DMS153 (cell line): ENCODE results near the gene GAST.

Experiments
- DNase-seq: peaks from one replicate; lab custom pipeline; 2025; lab: John Stamatoyannopoulos, UW

The GAST gene

DNA sequence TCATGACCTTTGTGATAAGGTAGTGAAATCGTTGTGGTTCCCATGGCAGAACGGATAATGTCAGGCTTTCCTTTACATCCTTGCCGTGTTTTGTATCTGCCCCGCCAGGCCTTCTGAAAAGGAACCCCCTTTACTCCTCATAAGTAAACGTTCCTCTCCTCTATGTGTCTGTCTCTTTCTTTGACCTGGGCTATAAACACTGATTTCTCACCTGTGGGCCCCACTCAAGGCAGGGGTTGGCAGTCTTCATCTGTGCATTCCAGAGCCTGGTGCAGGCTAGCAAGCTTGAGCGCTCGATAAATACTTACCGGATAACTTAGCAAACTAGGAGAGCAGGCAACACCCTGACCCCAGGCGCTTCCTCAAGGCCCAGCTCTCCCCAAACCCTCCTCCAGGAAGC is 29.6 kb downstream of the GAST start:
- no peak for DNase-seq

DNA sequence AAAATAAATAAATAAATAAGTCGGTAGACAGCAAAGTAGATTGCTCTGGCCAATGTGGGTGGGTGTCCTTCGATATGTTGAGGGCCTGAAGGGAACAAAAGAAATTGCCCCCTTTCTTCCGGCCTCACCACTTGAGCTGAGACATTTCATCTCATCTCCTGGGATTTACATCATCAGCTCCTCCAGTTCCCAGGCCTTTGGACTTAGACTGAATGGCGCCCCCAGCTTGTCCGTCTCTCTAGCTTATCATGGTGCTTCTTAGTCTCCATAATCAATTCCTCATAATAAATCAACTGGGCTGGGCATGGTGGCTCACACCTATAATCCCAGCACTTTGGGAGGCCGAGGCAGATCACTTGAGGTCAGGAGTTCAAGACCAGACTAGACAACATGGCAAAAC is 36.1 kb downstream of the GAST start:
- no peak for DNase-seq

DNA sequence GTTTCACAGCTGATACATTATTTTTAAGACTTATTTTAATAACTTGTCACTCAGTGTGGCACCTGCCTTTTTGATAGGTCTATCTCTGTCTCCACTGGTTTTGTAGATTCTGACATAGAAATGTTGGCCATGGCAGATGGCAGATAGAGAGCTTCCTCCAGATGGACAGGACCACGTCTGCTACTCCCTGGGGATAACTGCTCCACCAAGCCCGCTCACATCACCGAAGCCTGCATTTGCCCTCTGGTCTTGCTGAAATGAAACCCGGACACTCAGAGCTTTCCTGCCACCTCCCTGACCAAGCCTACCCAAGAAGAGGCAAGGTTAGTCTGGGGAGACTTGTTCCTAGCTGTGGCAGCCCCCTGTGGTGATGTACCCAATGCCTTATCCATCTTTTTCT is 38.7 kb downstream of the GAST start:
- no peak for DNase-seq

DNA sequence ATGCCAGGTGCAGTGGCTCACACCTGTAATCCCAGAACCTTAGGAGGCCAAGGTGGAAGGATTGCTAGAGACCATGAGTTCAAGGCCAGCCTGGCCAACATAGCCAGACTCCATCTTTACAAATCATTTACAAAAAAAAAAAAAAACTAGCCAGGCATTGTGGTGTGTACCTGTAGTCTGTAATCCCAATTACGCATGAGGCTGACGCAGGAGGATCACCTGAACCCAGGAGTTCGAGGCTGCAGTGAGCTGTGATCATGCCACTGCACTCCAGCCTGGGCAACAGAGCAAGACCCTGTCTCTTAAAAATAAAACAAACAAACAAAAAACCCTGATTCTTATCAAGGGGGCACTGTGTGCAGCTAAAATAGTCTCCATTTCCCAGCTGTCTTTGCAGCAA is 39.2 kb downstream of the GAST start:
- DNase-seq, result no peak

DNA sequence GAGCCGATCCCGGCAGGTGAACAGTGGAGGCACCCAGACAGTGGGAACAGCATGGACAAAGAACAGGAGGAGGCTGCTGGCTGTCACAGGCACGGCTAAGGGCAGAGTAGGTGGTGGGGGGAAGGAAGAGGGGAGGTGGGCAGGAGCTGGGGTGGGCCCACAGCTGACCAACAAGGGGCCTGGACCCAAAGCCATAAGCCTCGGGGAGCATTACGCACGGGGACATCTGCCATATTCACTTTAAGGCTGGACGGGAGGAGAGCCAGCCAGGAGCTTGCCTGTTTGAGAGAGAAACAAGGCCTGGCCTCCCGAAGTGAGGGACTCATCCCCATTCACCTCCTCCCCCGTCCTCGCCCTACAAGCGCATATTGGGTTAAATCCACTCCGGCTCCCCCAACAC is 41.9 kb downstream of the GAST start:
- no peak for DNase-seq

DNA sequence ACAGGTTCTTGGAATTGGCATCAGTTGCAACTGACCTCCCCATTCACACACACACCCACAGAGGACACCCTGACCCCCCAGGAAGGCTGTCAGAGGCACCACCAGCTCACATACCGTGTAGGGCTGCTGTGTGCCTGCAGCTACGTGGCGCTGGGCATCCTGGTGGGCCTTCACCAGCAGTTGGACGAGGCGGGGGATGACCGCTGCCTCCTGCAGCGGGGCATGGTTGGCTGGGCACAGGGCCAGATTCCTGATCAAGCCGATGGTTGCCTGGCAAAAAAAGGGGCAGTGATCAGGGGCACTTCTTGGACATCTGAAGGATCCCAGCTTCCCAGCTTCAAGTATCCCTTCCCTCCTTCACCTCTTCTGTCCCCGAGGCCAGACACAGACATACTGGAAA is 46.5 kb downstream of the GAST start:
- no peak for DNase-seq

DNA sequence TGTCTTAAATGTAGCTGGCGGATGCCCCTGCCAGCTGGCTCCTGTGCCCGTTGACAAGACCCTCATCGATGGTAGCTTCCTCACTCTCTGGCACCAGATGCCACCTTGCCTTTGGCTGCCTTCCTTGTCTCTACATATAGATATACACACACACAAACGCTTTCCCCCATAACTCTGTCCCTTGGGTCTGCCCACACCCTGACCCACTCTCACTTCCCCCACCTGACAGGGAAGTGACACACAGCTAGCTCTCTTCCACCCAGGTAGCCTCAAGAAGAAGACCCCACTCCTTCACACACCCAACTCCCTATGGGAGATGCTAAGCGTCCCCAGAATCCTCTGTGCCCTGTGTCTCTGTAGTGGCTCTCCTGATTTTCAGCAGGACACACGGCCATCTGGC is 48.7 kb downstream of the GAST start:
- DNase-seq, result no peak

DNA sequence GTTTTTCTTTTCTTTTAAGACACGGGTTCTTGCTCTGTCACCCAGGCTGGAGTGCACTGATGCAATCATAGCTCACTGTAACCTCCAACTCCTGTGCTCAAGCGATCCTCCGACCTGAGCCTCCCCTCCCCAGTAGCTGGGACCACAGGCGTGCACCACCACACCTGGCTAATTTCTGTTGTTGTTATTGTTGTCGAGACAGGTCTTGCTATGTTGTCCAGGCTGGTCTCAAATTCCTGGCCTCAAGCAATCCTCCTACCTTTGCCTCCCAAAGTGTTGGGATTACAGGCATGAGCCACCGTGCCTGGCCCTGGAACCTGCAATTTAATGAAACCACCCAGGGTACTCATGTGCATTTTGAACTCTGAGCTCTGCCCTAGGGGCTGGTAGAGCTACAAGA is 50.3 kb downstream of the GAST start:
- no peak for DNase-seq

DNA sequence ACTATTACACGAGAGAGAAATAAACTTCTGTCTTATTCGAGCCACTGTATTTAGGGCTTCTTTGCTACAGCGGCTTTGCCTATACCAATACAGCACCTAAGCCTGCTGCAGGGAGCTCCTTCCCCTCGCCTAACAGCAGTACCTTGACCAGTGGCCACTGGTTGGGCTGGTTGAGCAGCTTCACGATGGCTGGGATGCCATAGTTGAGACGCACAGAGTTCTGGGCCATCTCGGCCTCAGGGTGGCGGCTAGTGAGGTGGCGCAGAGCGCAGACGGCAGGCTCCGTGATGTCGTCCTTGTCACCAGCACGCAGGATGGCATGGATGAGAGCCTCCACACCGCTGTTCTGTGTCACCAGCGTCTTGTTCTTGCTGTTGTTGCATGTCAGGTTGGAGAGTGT is 50.7 kb downstream of the GAST start:
- DNase-seq, result no peak

DNA sequence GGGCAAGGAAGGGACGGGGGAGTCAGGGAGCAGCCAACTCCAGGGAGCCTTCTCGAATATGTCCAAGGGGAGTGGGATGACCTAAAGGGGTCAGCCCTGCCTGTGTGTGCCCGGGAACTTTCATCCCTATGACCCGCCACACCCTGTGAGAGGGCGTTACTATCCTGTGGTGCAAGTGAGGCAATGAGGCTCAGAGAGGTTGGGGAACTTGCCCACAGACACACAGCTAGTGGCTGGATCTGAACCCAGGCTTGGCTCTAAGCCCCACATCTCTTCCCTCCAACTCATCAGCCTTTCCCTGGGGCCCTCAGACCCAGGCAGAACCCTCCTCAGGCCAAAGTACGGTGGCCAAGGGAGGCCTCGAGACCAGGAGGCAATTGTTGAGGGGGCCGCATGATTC is 51.2 kb downstream of the GAST start:
- no peak for DNase-seq
